GM12891 (cell line): ENCODE data around the gene FMNL1.

ENCODE experiments used
- POLR2A ChIP-seq: IDR thresholded peaks from 2 replicates; pipeline ENCODE4 v1.6.1; 2011; ENCODE audit warnings: low read depth, low read length, control low read depth
- SPI1 ChIP-seq: IDR thresholded peaks from 2 replicates; pipeline ENCODE4 v1.6.1; 2011; ENCODE audit warnings: low read depth, low read length, control low read depth

DNA sequence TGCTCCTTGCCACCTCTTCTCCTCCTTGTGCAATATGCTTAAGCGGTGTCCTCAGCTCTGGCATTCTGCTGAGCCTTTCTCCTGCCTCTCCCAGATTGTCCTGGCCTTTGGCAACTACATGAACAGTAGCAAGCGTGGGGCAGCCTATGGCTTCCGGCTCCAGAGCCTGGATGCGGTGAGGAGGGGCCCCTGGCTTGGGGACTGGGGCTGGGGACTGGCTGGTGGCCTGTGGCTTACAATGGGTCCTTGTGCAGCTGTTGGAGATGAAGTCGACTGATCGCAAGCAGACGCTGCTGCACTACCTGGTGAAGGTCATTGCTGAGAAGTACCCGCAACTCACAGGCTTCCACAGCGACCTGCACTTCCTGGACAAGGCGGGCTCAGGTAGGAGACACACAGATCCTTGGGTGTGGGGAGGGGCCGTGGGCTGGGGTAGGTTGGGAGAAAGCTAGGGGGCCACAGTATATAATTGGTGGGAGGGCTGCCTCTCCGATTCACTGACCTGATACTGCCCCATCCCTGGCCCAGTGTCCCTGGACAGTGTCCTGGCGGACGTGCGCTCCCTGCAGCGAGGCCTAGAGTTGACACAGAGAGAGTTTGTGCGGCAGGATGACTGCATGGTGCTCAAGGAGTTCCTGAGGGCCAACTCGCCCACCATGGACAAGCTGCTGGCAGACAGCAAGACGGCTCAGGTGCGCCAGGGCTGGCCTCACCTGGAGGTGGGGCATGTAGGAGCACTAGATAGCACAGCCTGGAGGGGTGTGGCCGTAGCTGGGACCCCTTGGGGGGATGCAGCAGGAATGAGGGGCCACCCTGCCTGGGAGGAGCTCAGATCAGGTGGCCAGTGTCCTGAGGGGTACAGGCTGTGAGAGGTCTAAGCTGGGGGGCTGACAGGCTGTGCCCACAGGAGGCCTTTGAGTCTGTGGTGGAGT is 23.3 kb downstream of the FMNL1 start:
- TF ChIP-seq POLR2A (no peak), SPI1 (no peak)
